ENCODE results near the gene SCAMP1. TPM values are rescaled to one million over a fixed set of nuclear protein-coding genes. Genes with fewer than 3 reads are reported as not detected.
A peak's percentile ranks its signal among the peaks of the same experiment; 100 is the strongest.

Gene SCAMP1
- total and polyA plus RNA-seq, 2 of the 8 experiments (the other 6 are each of a cell fraction or from before 2014, with no cell fraction given) = 18.6 to 55.9 TPM

GRCh38 chr5:78359831-78360673 lies at the start of gene SCAMP1 (continued):
- TF ChIP-seq SIN3A (conservative IDR thresholded peaks at IDR 0.05 in 1 of 2, IDR thresholded peaks at IDR 0.05 in 1 of 2; ENCODE audit: low read depth in 1 of 2, low read length in 2 of 2) (peak in 1 of 2 experiments; percentile 37; a peak in 1 of 4 replicates), CTCF (IDR thresholded peaks at IDR 0.05; ENCODE audit: control extremely low read depth in 1 of 3, insufficient read depth in 1 of 3, low read depth in 1 of 3, low read length in 3 of 3) (peak; percentile 34 to 49 (median 44)), ASH2L (IDR thresholded peaks at IDR 0.05; ENCODE audit: low read length) (peak; percentile 80), SAP30 (IDR thresholded peaks at IDR 0.05; ENCODE audit: insufficient read depth, insufficient replicate concordance, low read length) (peak; percentile 26), EGR1 (IDR thresholded peaks at IDR 0.05; ENCODE audit: borderline replicate concordance, low read depth, low read length) (0 out of 2 replicates have a peak, but pooled peaks have one; percentile 49), MAX (IDR thresholded peaks at IDR 0.05) (0 out of 2 replicates have a peak, but pooled peaks have one; percentile 56), RAD21 (IDR thresholded peaks at IDR 0.05 in 1 of 2, conservative IDR thresholded peaks at IDR 0.05 in 1 of 2; ENCODE audit: low read depth in 2 of 2, low read length in 2 of 2) (peak; percentile 17 to 41; a peak in 3 of 4 replicates), TAF7 (optimal IDR thresholded peaks at IDR 0.05; ENCODE audit: borderline replicate concordance, low read depth, low read length) (peak; percentile 43), SP1 (IDR thresholded peaks at IDR 0.05; ENCODE audit: low read depth, low read length) (peak; percentile 95), TAF1 (IDR thresholded peaks at IDR 0.05; ENCODE audit: low read depth, low read length) (peak; percentile 81), CEBPB (IDR thresholded peaks at IDR 0.05; ENCODE audit: low read depth, low read length) (no peak), ATF3 (IDR thresholded peaks at IDR 0.05; ENCODE audit: insufficient read depth, low read depth, low read length) (no peak), JUND (IDR thresholded peaks at IDR 0.05; ENCODE audit: low read length) (peak; percentile 41; the same call in 1 of the 2 replicates), NANOG (IDR thresholded peaks at IDR 0.05; ENCODE audit: insufficient read depth, low read depth, low read length, poor library complexity, severe bottlenecking) (no peak), BACH1 (IDR thresholded peaks at IDR 0.05; ENCODE audit: low read length) (peak; percentile 39; the same call in 1 of the 2 replicates), TEAD4 (IDR thresholded peaks at IDR 0.05; ENCODE audit: low read depth, low read length) (peak; percentile 12; the same call in 1 of the 2 replicates), CTBP2 (IDR thresholded peaks at IDR 0.05; ENCODE audit: borderline replicate concordance, insufficient read depth, insufficient read length, low read length) (peak; percentile 6), E2F6 (IDR thresholded peaks at IDR 0.05) (no peak)
